HEK293 (cell line): ENCODE data around the gene ENGASE.

ENCODE experiments used
- CTCF ChIP-seq: fragments of 450-650 bp; formaldehyde crosslinking; IDR thresholded peaks from 2 replicates; pipeline ENCODE4 v1.5.1; 2016; ENCODE audit warnings: missing biosample characterization, missing genetic modification characterization
- KLF10 ChIP-seq: fragments of 450-650 bp; IDR thresholded peaks from 2 replicates; pipeline ENCODE4 v1.5.1; 2018; ENCODE audit warnings: missing biosample characterization, mild to moderate bottlenecking, missing genetic modification characterization
- ZBTB48 ChIP-seq: fragments of 450-650 bp; formaldehyde crosslinking; IDR thresholded peaks from 2 replicates; pipeline ENCODE4 v1.5.1; 2016; ENCODE audit warnings: missing biosample characterization, missing genetic modification characterization
- ZBTB8A ChIP-seq: fragments of 450-650 bp; formaldehyde crosslinking; IDR thresholded peaks from 2 replicates; pipeline ENCODE4 v1.5.1; 2016; ENCODE audit warnings: missing biosample characterization, missing genetic modification characterization
- ZNF274 ChIP-seq, 2 experiments: fragments of 200-500 bp in 1 of 2; fragments of 450-650 bp in 1 of 2; sonication (Bioruptor generic) in 1 of 2; formaldehyde crosslinking in 1 of 2; IDR thresholded peaks; 2 replicates each; pipeline versions ENCODE4 v1.5.1 to v1.6.1; 2014 to 2016; ENCODE audit warnings: borderline replicate concordance in 1 of 2, inconsistent platforms in 1 of 2, low read length in 1 of 2, missing biosample characterization in 1 of 2, missing genetic modification characterization in 1 of 2
- ZNF311 ChIP-seq: fragments of 450-650 bp; formaldehyde crosslinking; IDR thresholded peaks from 2 replicates; pipeline ENCODE4 v1.5.1; 2017; ENCODE audit warnings: missing biosample characterization, missing genetic modification characterization, borderline replicate concordance
- ZNF48 ChIP-seq: fragments of 450-650 bp; formaldehyde crosslinking; IDR thresholded peaks from 2 replicates; pipeline ENCODE4 v1.5.1; 2016; ENCODE audit warnings: missing biosample characterization, missing genetic modification characterization
- ZSCAN4 ChIP-seq: fragments of 450-650 bp; formaldehyde crosslinking; IDR thresholded peaks from 2 replicates; pipeline ENCODE4 v1.5.1; 2017; ENCODE audit warnings: missing biosample characterization, missing genetic modification characterization

GRCh38 chr17:79028496-79029326 lies 45.9 kb upstream of the ENGASE start:
- TF ChIP-seq ZNF311 (tag by site-specific recombination) (no peak), ZBTB48 (tag by site-specific recombination) (no peak), ZSCAN4 (tag by site-specific recombination) (0 out of 2 replicates have a peak, but pooled peaks have one; percentile 47), ZNF48 (no peak), ZBTB8A (tag by site-specific recombination) (peak; percentile 72), ZNF274 (IDR thresholded peaks at IDR 0.05; ENCODE audit: low read length) (no peak), ZNF274 (tag by site-specific recombination; IDR thresholded peaks at IDR 0.05; ENCODE audit: borderline replicate concordance) (no peak), CTCF (tag by site-specific recombination) (peak; percentile 48), KLF10 (tag by site-specific recombination) (no peak)
